Limb (tissue), 2 donors: ENCODE results near the gene PTPRG.

Source experiments
- DNase-seq, 2 donors: peaks; one replicate each; pipeline ENCODE4 v3.0.0-alpha.2; 2016; ENCODE audit errors: extremely low spot score in 2 of 2

The PTPRG gene

DNA sequence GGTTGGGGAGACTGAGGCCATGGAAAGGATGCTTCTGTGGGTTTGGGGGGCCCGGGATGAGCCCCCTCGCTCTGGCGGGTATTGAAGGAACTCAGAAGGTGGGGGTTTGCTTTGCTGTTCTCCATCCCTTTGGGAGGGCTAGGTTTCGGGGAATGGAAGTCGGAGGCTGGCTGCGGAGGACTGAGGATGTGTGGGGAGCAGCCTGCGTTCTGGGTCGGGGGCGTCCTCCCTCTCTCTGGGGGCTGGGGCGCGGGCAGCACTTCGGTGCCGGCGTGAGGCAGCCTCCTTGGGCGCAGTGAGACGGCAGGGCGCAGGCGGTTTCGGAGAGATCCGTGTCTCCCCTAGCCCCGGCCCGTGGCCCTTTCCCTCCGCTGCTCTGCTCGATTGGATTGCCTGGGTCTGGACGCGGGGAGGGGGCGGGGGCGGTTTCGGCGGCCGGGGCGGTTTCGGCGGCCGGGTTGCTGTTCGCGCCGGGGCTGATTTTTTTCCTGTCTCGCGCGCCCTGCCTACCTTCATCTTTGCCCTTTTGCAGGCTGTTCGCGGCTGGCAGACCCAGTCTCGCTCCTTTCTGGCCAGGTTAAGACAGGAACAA is 1.4 kb downstream of the PTPRG start:
- DNase-seq = peak; percentile 14 to 77

DNA sequence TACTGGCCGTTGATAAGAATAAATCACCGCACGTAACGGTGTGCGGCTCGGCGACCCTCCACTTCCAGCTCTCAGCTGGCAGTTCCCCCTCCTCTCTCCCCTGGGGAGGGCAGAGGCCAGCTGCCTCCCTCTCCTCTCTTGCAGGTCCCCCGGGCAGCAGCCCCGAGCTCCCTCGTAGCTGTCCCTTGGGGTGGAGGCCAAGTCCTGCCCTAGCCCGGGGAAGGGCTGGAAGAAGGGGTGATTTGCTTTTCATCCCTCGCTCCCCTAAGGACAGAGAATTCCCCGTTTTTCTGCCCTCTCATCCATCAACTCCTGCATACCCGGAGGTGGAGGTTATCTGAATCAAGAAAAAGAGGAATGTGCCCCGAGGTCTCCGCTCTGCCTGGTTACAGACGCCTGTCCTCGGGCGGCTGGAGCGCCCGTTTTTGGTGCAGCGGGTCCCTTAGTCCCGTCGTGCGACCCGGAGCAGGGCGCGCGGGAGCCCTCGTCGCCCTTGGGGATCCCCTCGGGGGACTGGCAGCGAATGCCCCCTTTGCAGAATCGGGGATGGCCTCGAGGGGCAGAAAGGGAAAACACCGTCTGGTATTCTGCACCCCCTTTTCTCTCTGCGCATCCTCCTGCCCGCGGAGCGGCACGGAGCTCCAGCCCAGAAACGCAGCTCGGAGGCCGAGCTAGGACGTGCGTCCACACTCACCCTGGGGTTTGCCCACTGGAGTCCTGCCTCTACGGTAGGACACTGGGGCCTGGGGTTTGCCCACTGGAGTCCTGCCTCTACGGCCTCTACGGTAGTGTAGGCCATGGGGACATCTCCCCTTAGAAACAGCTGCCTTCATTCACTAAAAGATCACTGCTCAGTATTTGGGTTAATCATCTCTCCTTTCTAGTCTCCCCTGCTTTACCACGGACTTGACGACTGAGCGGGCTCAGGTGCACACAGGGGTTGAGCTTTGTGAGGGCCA is 2.2 kb downstream of the PTPRG start:
- peak in 1 of 2 donors; percentile 59 for DNase-seq

DNA sequence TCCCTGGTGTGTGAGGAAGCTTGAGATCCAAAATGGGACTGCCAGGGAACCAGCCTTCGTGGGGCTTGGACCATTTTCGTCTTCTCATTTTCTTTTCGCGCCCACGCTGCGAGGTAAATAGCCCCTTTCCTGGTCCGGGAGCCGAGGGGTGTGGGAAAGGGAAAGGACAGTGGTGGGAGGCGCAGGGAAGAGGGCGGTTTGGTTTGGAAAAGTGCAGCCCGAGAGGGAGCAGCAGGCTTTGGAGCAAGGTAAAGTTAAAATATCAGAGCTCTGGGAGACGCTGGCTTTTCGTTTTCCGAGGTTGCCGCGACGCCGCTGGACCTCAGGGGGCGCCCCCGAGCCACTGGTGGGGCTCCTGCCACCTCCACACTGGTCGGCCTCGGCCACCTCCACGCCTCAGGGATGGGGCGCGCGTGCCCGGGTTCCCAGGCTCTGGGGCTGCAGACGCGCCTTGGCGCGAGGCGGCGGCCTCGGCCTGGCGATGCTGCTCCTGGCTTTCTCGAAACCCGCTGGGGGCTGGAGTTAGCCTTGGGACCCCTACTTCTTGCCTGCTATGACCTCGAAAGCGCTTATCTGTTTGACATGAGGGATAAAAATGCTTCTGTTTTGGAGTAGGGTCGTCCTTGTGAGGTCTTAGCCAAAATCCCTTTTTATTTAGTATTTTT is 3.2 kb downstream of the PTPRG start:
- peak; percentile 72 to 90 for DNase-seq

GRCh38 chr3:61565569-61565968 is 4.2 kb downstream of the PTPRG start:
- no peak for DNase-seq

DNA sequence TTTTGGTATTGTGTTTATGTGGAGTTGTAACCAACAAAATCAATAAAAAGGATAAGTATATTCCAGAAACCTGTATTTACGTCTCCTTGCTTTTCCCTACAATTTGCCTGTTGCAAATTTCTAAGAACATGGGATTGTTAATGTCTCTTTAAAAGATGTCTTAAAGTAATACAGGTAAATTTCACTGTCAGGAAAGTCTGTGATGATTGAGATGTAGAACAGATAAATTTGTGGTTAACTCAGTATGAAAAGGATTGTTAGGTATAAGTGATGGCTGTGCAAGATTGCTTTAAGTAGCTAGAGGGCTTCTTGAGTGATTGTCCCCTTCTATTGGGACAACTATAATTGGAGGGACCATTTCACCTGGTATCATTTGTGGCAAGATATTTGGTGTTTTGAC is 6.8 kb downstream of the PTPRG start:
- no peak for DNase-seq

DNA sequence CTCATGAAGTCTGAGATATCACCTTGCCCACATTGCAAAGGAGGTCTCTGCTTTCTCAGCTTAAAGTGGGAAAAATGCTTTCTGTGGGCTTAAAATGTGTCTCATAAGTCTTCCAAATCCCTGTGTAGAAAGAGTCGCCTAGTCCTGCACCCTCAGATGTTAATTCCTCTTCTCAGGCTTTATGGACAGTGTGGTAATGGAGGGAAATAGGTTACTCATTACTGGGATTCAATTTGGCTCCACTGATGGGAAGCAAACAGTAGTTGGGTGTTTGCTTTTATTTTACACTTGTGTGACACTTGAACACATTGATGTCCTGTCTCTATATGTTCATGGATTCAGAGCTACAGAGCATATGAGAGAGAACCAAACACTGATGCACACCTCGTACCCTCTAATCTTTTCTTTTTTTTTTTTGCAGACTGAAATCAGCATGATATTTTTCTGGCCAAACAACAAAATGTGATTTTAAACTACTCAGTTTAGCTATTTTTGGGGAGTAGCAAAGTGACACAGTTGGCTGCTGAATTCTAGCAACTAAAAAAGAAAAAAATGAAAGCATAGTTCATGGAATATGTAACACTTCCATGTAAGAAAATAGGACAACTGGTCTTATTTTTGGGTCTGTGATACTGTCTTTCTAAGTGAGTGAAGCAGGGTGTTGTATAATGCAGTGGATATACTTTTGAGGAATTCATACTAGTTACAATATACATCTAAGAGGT is 8.6 kb downstream of the PTPRG start:
- DNase-seq = no peak

DNA sequence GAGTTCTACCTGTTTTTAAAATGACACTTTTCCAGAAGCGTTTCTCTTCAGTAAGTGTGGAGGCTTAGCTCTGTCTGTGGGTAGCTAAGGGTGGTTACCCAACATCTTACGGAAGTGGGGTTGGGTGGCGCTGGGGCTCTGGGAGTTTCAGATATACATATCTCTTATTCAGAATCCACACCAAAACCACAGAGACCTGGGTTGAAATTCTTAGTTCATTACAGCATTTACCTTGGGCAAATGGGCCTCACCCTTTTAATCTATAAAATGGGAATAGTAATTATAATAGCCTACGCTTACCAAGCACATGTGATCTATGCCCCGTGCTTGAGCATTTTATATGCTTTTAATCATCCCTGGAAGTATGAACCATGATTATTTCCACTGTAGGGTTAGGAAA is 9.4 kb downstream of the PTPRG start:
- no peak for DNase-seq

DNA sequence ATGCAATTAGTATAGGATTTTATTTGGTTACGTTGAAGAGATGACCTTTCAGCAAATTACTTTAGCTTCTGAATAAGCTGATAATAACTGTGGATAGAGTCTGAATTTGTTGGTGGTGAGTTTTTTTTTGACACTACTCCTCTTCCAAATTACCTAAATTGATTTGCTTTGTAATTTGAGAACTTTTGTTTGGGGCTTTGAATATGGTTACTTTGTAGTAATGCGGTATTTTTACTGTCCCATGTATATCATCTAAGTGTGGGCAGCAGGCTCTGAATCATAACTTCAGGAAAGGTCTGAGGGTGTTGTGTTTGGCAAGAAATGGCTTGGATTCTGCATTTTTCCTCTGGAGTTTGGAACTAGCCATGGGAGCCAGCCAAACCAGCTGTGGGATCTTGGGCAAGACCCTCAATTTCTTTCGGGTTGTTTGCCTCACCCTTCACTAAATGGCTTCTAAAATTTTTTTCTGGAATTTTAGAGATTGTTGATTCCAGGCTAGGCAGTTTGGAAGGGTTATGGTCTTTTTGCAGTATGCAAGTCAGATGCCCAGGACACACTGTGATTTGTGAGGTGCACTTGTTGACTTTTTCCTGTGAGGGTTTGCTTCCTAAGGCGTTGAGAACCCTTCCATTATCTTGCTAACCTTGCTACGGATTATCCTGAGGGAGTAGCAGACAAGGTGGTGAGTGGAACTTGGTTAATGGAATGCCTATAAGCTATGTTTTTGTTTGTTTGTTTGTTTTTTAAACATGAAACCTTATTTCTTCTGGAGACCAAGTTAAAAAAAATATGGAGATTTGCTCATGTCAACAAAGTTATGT is 10.4 kb downstream of the PTPRG start:
- DNase-seq = no peak

- DNase-seq = no peak
Observed at GRCh38 chr3:61572879-61573278, 11.5 kb downstream of the PTPRG start.

- DNase-seq = no peak
Observed at GRCh38 chr3:61573441-61573840, 12.1 kb downstream of the PTPRG start.

DNA sequence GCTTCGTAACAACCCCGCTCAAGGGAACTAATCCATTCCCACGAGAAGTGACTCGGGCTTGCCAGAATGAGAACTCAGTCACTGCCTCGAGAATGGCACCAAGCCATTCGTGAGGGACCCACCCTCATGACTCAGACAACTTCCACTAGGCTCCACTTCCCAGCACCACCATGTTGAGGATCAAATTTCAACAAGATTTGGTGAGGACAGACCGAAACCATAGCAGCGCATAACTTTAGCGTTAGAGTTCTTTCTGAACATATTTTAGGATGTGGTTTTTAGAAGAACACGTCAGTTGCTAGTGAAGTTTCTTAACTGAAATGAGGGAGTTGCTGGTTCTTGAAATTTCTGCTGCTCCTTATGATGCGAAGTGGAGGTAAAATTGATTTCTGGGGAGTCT is 13.5 kb downstream of the PTPRG start:
- no peak for DNase-seq

GRCh38 chr3:61575893-61576292 is 14.5 kb downstream of the PTPRG start:
- no peak for DNase-seq

DNA sequence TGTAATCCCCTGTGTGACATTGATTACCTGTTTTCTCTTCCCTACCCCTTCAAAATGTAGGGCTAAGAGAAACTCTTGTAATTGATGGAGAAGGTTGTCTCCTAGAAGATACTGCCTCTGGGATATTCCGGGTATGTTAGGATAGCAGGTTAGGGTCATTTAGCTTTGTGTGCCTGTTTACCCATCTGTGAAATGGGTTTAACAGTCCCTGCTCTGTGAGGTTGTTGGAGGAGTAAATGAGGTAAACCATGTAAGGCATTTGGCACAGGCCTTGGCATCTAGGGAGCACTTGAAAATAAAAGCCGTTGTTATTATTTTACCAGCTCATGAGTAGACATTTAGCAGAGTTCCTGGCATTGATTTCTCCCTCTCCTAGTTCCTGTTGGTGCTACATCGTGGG is 16.4 kb downstream of the PTPRG start:
- DNase-seq = no peak

DNA sequence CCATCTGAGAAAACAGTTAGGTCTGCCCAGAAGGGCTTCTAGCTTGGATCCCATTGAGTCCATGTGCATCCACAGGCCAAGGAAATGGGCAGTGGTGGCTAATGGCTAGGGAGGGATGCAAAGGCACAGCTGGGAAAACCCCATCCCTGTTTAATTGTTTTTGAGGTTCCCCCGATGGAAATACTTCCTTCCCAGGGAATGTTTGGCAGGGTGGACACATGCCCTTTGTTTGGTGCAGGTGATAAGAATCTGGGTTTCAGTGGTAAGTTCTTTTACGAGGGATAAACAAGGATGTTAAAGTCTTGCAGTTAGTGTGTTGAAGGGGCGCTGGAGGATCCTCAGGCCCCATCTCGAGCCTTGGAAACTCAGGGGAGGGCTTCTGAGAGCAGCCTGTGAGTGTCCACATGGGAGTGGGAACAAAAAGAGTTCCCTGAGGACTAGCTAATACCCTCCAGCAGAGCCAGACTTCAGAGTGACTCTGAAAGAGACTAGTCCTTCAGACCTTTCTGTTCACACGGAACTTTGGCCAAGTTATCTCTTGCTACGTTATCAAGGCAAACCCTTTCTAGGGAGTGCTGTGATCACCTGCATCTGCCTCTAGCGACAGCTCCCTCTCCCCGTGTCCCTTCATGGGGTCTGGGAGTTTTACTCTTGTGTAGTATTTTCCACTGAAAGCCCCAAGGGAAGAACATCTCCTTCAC is 17.4 kb downstream of the PTPRG start:
- DNase-seq = no peak

GRCh38 chr3:61579685-61580084 is 18.3 kb downstream of the PTPRG start:
- DNase-seq = no peak

- DNase-seq = no peak
Observed at GRCh38 chr3:61580982-61581643, 19.7 kb downstream of the PTPRG start.

DNA sequence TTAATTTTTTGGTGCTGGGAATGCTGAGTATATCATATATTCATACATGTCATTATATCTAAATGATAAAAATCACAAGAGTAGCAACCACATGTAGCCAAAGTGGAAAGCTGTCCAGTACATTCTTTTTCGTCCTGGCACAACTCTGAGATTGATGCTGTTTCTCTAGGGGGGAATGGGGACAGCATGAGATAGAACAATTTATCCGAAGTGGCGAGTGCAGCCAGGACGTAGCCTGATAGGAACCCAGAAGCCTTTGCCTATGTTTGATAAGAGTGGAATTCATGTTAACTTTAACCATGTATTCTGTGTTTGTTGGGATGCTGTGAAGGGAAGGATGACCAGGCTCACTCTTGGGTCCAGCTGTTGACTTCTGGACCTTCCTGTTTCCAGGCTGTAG is 20.9 kb downstream of the PTPRG start:
- no peak for DNase-seq

- DNase-seq = no peak
Observed at GRCh38 chr3:61582846-61583245, 21.5 kb downstream of the PTPRG start.
